Activated CD8-positive, alpha-beta T cell treated with anti-CD3 and anti-CD28 coated beads, Interleukin-2, amount 10 ng/mL, durations not matched to agents 7 days and 5 days (primary cell): Measurements from ENCODE around the gene DDX5. TPM values are rescaled to one million over a fixed set of nuclear protein-coding genes. Genes with fewer than 3 reads are reported as not detected.

ENCODE experiments used
- ATAC-seq: fragments of 150-1000 bp; cut with Tn5 transposase; one replicate; pipeline ENCODE4 v1.10.0; 2021; ENCODE audit warnings: moderate library complexity
- CTCF ChIA-PET: fragments of 350-600 bp; sonication (Branson Sonifier 250); formaldehyde crosslinking; loops from one replicate; lab custom pipeline; 2021; ENCODE audit warnings: antibody characterized with exemption; lab: Charles Lee
- POLR2A ChIA-PET: fragments of 350-600 bp; sonication (Branson Sonifier 250); formaldehyde crosslinking; loops from one replicate; lab custom pipeline; 2021; ENCODE audit warnings: antibody characterized with exemption; lab: Charles Lee
- DNase-seq: peaks from one replicate; pipeline ENCODE4 v3.0.0-alpha.2; 2020
- H3K27ac Mint-ChIP-seq: one replicate; pipeline ENCODE4 v1.8.0; 2021; ENCODE audit warnings: mild to moderate bottlenecking, mixed read lengths
- H3K27me3 Mint-ChIP-seq: one replicate; pipeline ENCODE4 v1.8.0; 2021; ENCODE audit warnings: low read depth, mixed read lengths
- H3K36me3 Mint-ChIP-seq: one replicate; pipeline ENCODE4 v1.8.0; 2021; ENCODE audit warnings: low read depth, mixed read lengths
- H3K4me1 Mint-ChIP-seq: one replicate; pipeline ENCODE4 v1.8.0; 2021; ENCODE audit warnings: low read depth, mixed read lengths
- H3K4me3 Mint-ChIP-seq: one replicate; pipeline ENCODE4 v1.8.0; 2021; ENCODE audit warnings: mild to moderate bottlenecking, mixed read lengths
- H3K9me3 Mint-ChIP-seq: one replicate; pipeline ENCODE4 v1.8.0; 2022; ENCODE audit warnings: mixed read lengths; ENCODE audit not compliant: insufficient read depth
- total RNA-seq, 2 experiments: library from RNA; stranded (reverse); gene quantifications; one replicate each; pipeline ENCODE4 v1.2.3, GENCODE V29; 2021

The DDX5 gene
- total RNA-seq, 2 experiments from 2014 or later, result 853 to 855 TPM

- H3K27me3 Mint-ChIP-seq, result no peaks in the 10 kb centered on the region
- ChIA-PET POLR2A (interaction anchor here (1.0 kb wide), 1 partner anchor 15 kb away, joined by 3 read pairs; no protein-coding TSS in a partner anchor), CTCF (interaction anchor here (0.7 to 3.3 kb wide), 3 partner anchors 45 to 201 kb away, joined by 3 to 17 read pairs (median 4); no protein-coding TSS in a partner anchor)
- H3K4me1 Mint-ChIP-seq, result no peaks in the 10 kb centered on the region
- H3K9me3 Mint-ChIP-seq, result no peaks in the 10 kb centered on the region
- no peak for DNase-seq
- peaks cover 64% of the 10 kb centered on the region for H3K36me3 Mint-ChIP-seq
- H3K27ac Mint-ChIP-seq, result no peak overlapping the region
- no peak for ATAC-seq
- no peak overlapping the region for H3K4me3 Mint-ChIP-seq
Measured at GRCh38 chr17:64535357-64535756, 29.3 kb upstream of the DDX5 start.

GRCh38 chr17:64534187-64534586, 28.1 kb upstream of the DDX5 start:
- POLR2A ChIA-PET, result interaction anchor here (0.6 kb wide), 1 partner anchor 27 kb away, joined by 3 read pairs; the partner anchor contains the start of gene CEP95
- ATAC-seq (peak; percentile 35), DNase-seq (no peak)
- no peaks in the 10 kb centered on the region for H3K4me1 Mint-ChIP-seq
- peaks cover 68% of the 10 kb centered on the region for H3K36me3 Mint-ChIP-seq
- H3K9me3 Mint-ChIP-seq, result no peaks in the 10 kb centered on the region
- peak overlapping the region; percentile 39 for H3K27ac Mint-ChIP-seq
- CTCF ChIA-PET, result interaction anchor here (1.1 to 3.3 kb wide), 7 partner anchors 9 to 113 kb away, joined by 3 to 17 read pairs (median 3); no protein-coding TSS in a partner anchor
- H3K4me3 Mint-ChIP-seq, result no peak overlapping the region
- no peaks in the 10 kb centered on the region for H3K27me3 Mint-ChIP-seq

- no peaks in the 10 kb centered on the region for H3K27me3 Mint-ChIP-seq
- H3K36me3 Mint-ChIP-seq, result peaks cover 69% of the 10 kb centered on the region
- H3K27ac Mint-ChIP-seq, result peak overlapping the region; percentile 39
- DNase-seq (no peak), ATAC-seq (no peak)
- ChIA-PET CTCF (interaction anchor here (0.9 to 3.3 kb wide), 8 partner anchors 9 to 115 kb away, joined by 3 to 17 read pairs (median 4); no protein-coding TSS in a partner anchor), POLR2A (interaction anchor here (0.6 kb wide), 1 partner anchor 27 kb away, joined by 3 read pairs; the partner anchor contains the start of gene CEP95)
- no peak overlapping the region for H3K4me3 Mint-ChIP-seq
- no peaks in the 10 kb centered on the region for H3K9me3 Mint-ChIP-seq
- no peaks in the 10 kb centered on the region for H3K4me1 Mint-ChIP-seq
Measured at GRCh38 chr17:64533784-64534183, 27.7 kb upstream of the DDX5 start.

- ChIA-PET CTCF (interaction anchor here (0.9 to 3.3 kb wide), 4 partner anchors 12 to 117 kb away, joined by 3 to 17 read pairs (median 3); no protein-coding TSS in a partner anchor), POLR2A (interaction anchor here (0.8 kb wide), 1 partner anchor 26 kb away, joined by 4 read pairs; the partner anchor contains the start of gene CEP95)
- no peaks in the 10 kb centered on the region for H3K4me1 Mint-ChIP-seq
Measured at GRCh38 chr17:64532409-64532808, 26.3 kb upstream of the DDX5 start.

GRCh38 chr17:64531955-64532371, 25.9 kb upstream of the DDX5 start:
- Mint-ChIP-seq H3K27ac (no peak overlapping the region), H3K4me3 (no peak overlapping the region), H3K27me3 (no peaks in the 10 kb centered on the region), H3K36me3 (peaks cover 67% of the 10 kb centered on the region), H3K4me1 (no peaks in the 10 kb centered on the region), H3K9me3 (no peaks in the 10 kb centered on the region)
- ChIA-PET CTCF (interaction anchor here (0.9 to 1.0 kb wide), 2 partner anchors 13 to 117 kb away, joined by 3 read pairs; no protein-coding TSS in a partner anchor), POLR2A (interaction anchor here (0.8 kb wide), 1 partner anchor 25 kb away, joined by 4 read pairs; the partner anchor contains the start of gene CEP95)
- ATAC-seq (no peak), DNase-seq (no peak)

More at GRCh38 chr17:64532409-64532808, 26.3 kb upstream of the DDX5 start:
- DNase-seq, result no peak
- Mint-ChIP-seq H3K27ac (no peak overlapping the region), H3K4me3 (no peak overlapping the region), H3K36me3 (peaks cover 68% of the 10 kb centered on the region), H3K27me3 (no peaks in the 10 kb centered on the region), H3K9me3 (no peaks in the 10 kb centered on the region)
- ATAC-seq, result no peak

GRCh38 chr17:64529221-64529620, 23.1 kb upstream of the DDX5 start:
- DNase-seq (no peak), ATAC-seq (no peak)
- H3K36me3 Mint-ChIP-seq, result peaks cover 65% of the 10 kb centered on the region
- no peak overlapping the region for H3K4me3 Mint-ChIP-seq
- no peaks in the 10 kb centered on the region for H3K9me3 Mint-ChIP-seq
- no peak overlapping the region for H3K27ac Mint-ChIP-seq
- no peaks in the 10 kb centered on the region for H3K4me1 Mint-ChIP-seq
- CTCF ChIA-PET, result interaction anchor here (1.2 kb wide), 1 partner anchor 14 kb away, joined by 3 read pairs; no protein-coding TSS in a partner anchor
- POLR2A ChIA-PET, result interaction anchor here (1.7 kb wide), 1 partner anchor 23 kb away, joined by 4 read pairs; the partner anchor contains the start of genes CEP95 and DDX5
- H3K27me3 Mint-ChIP-seq, result no peaks in the 10 kb centered on the region

- no peak for ATAC-seq
- ChIA-PET POLR2A (no interaction called here), CTCF (interaction anchor here (0.9 kb wide), 1 partner anchor 13 kb away, joined by 3 read pairs; no protein-coding TSS in a partner anchor)
- H3K9me3 Mint-ChIP-seq, result no peaks in the 10 kb centered on the region
- H3K27ac Mint-ChIP-seq, result no peak overlapping the region
- DNase-seq, result no peak
- H3K4me1 Mint-ChIP-seq, result no peaks in the 10 kb centered on the region
- peaks cover 64% of the 10 kb centered on the region for H3K36me3 Mint-ChIP-seq
- no peaks in the 10 kb centered on the region for H3K27me3 Mint-ChIP-seq
- H3K4me3 Mint-ChIP-seq, result no peak overlapping the region
Measured at GRCh38 chr17:64527914-64528313, 21.8 kb upstream of the DDX5 start.

GRCh38 chr17:64520359-64520758, 14.3 kb upstream of the DDX5 start:
- ChIA-PET CTCF (interaction anchor here (1.0 to 1.1 kb wide), 2 partner anchors 30 to 100 kb away, joined by 3 read pairs; no protein-coding TSS in a partner anchor), POLR2A (interaction anchor here (1.2 to 2.6 kb wide), 3 partner anchors 13 to 15 kb away, joined by 3 to 12 read pairs (median 4); partner anchors contain the start of genes CEP95 and DDX5)
- H3K4me3 Mint-ChIP-seq, result no peak overlapping the region
- no peaks in the 10 kb centered on the region for H3K27me3 Mint-ChIP-seq
- H3K9me3 Mint-ChIP-seq, result no peaks in the 10 kb centered on the region
- ATAC-seq, result no peak
- no peak overlapping the region for H3K27ac Mint-ChIP-seq
- no peaks in the 10 kb centered on the region for H3K4me1 Mint-ChIP-seq
- DNase-seq, result no peak
- H3K36me3 Mint-ChIP-seq, result peaks cover 45% of the 10 kb centered on the region

GRCh38 chr17:64519601-64520000, 13.5 kb upstream of the DDX5 start:
- Mint-ChIP-seq H3K4me1 (peaks cover 2% of the 10 kb centered on the region), H3K27ac (no peak overlapping the region), H3K27me3 (no peaks in the 10 kb centered on the region), H3K36me3 (peaks cover 48% of the 10 kb centered on the region), H3K9me3 (no peaks in the 10 kb centered on the region), H3K4me3 (no peak overlapping the region)
- CTCF ChIA-PET, result interaction anchor here (1.0 to 1.2 kb wide), 2 partner anchors 12 to 99 kb away, joined by 3 read pairs; no protein-coding TSS in a partner anchor
- DNase-seq (no peak), ATAC-seq (no peak)
- POLR2A ChIA-PET, result interaction anchor here (1.5 to 2.6 kb wide), 2 partner anchors 12 to 14 kb away, joined by 4 to 12 read pairs; partner anchors contain the start of genes CEP95 and DDX5

- ChIA-PET POLR2A (interaction anchor here (0.8 to 2.2 kb wide), 2 partner anchors 9 to 14 kb away, joined by 3 to 17 read pairs; partner anchors contain the start of genes CEP95 and DDX5), CTCF (interaction anchor here (0.8 to 2.1 kb wide), 5 partner anchors 9 to 96 kb away, joined by 3 to 6 read pairs (median 3); partner anchors contain the start of gene CEP95)
- ATAC-seq, result no peak
Measured at GRCh38 chr17:64515829-64516228, 9.7 kb upstream of the DDX5 start.

GRCh38 chr17:64515419-64515818, 9.3 kb upstream of the DDX5 start:
- H3K4me3 Mint-ChIP-seq, result no peak overlapping the region
- H3K36me3 Mint-ChIP-seq, result peaks cover 68% of the 10 kb centered on the region
- no peaks in the 10 kb centered on the region for H3K9me3 Mint-ChIP-seq
- DNase-seq (no peak), ATAC-seq (no peak)
- ChIA-PET POLR2A (interaction anchor here (0.8 to 2.2 kb wide), 2 partner anchors 9 to 13 kb away, joined by 3 to 17 read pairs; partner anchors contain the start of genes CEP95 and DDX5), CTCF (interaction anchor here (0.8 to 2.1 kb wide), 6 partner anchors 9 to 134 kb away, joined by 3 to 6 read pairs (median 4); partner anchors contain the start of gene CEP95)
- peaks cover 8% of the 10 kb centered on the region for H3K4me1 Mint-ChIP-seq
- no peaks in the 10 kb centered on the region for H3K27me3 Mint-ChIP-seq
- peak overlapping the region; percentile 14 for H3K27ac Mint-ChIP-seq

More at GRCh38 chr17:64515829-64516228, 9.7 kb upstream of the DDX5 start:
- DNase-seq, result no peak
- no peak overlapping the region for H3K4me3 Mint-ChIP-seq
- no peaks in the 10 kb centered on the region for H3K9me3 Mint-ChIP-seq
- peaks cover 8% of the 10 kb centered on the region for H3K4me1 Mint-ChIP-seq
- peaks cover 67% of the 10 kb centered on the region for H3K36me3 Mint-ChIP-seq
- H3K27ac Mint-ChIP-seq, result no peak overlapping the region
- no peaks in the 10 kb centered on the region for H3K27me3 Mint-ChIP-seq
